Caki2 (cell line): Measurements from ENCODE around the gene RBPMS2. TPM values are rescaled to one million over a fixed set of nuclear protein-coding genes. Genes with fewer than 3 reads are reported as not detected.

Source experiments
- total RNA-seq: library from RNA; depleted of rRNA; stranded (reverse); fragments of >200 nt; shearing (Covaris generic); gene quantifications from 2 replicates; pipeline ENCODE4 v1.2.3, GENCODE V29; 2014; ENCODE audit warnings: low replicate concordance; rRNA removed

RBPMS2 gene
- total RNA-seq, 1 experiment from 2014 or later, result not detected

Other genes with a start within 250 kb of the RBPMS2 start
- 13.6 and 17.0 TPM in 2 replicates for gene PIF1, start 50.1 kb upstream of the RBPMS2 start, total RNA-seq
- gene PLEKHO2, start 66.3 kb upstream of the RBPMS2 start, total RNA-seq, result 4.1 and 10.4 TPM in 2 replicates
- gene ANKDD1A, start 136.3 kb upstream of the RBPMS2 start, total RNA-seq, result 2.2 and 2.5 TPM in 2 replicates
- gene SPG21, start 214.3 kb upstream of the RBPMS2 start, total RNA-seq, result 74.7 and 93.8 TPM in 2 replicates